GM21825 (cell line): ENCODE results near the gene PLCH2.
"Not testable (repeated sequence)": the region's sequence is repeated elsewhere in the genome, so short reads cannot be mapped to it uniquely, and the experiment has no call there.

Experiments used
- ATAC-seq: cut with Tn5 transposase; IDR thresholded peaks from one replicate; pipeline ENCODE4 v1.9.1; 2021; ENCODE audit warnings: mild to moderate bottlenecking, moderate library complexity; ENCODE audit not compliant: unreplicated experiment

The PLCH2 gene

DNA sequence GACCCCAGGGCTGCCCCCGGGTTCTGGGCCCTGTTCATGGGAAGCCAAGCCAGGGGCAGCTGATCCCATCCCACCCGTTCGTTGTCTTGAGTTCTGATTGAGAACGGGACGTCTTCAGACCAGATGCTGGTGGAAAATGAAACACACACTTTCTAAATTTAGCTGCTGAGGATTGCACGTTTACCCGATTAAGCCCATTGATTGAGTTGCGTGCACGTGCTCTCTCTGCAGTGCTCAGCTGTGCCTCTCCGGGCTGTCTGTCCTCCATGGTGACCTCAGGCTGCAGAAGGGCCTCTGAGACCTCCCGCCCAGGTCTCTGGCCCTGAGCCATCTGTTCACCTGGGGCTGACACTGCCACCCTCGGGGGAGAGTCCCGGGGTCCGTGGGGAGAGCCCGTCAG lies 36.7 kb upstream of the PLCH2 start:
- ATAC-seq = no peak

DNA sequence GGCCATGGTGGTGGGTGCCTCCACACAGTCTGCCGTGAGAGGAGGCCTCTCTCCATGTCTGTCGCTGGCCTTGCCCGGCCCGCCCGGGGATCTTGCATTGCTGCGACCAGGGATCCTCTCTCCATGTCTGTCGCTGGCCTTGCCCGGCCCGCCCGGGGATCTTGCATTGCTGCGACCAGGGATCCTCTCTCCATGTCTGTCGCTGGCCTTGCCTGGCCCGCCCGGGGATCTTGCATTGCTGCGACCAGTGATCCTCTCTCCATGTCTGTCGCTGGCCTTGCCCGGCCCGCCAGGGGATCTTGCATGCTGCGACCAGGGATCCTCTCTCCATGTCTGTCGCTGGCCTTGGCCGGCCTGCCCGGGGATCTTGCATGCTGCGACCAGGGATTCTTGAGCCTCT lies 35.7 kb upstream of the PLCH2 start:
- not testable (repeated sequence) for ATAC-seq

DNA sequence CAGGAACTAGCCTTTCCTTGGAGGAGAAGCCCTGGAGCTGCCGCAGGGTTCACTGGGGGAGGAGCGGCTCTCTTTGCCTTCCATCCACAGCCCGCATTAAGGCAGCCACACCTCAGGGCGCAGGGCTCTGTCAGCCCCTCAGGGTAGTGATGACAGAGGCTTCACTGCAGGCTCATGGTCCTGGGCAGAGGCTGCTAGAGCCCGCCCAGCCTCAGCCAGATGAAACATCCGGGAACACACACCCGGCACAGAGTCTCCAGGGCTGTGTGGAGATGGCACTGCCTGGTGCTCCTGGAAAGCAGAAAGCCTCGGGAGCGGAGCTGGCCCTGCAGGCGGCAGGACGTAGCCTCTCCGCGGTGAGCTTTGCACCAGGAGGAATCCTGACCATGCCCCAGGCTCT lies 34.3 kb upstream of the PLCH2 start:
- no peak for ATAC-seq

DNA sequence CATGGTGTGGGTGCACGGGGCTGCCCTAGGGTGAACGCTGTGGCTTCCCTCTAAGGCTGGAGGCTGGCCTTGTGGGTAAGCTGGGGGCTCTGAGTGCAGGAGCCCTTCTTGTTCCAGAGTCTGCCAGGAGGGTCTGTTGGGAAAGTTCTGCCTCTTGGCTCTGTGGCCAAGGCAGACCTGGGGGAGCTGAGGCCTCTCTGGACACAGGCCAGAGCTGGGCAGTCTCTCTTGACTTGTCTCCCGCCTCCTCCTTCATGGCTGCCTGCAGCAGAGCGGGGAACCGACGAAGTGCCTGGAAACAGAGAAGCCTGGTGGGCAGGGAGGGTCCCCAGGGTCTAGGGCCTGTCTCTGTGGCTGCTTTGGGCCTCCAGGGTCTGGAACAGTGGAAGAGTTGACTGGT lies 33.4 kb upstream of the PLCH2 start:
- no peak for ATAC-seq

DNA sequence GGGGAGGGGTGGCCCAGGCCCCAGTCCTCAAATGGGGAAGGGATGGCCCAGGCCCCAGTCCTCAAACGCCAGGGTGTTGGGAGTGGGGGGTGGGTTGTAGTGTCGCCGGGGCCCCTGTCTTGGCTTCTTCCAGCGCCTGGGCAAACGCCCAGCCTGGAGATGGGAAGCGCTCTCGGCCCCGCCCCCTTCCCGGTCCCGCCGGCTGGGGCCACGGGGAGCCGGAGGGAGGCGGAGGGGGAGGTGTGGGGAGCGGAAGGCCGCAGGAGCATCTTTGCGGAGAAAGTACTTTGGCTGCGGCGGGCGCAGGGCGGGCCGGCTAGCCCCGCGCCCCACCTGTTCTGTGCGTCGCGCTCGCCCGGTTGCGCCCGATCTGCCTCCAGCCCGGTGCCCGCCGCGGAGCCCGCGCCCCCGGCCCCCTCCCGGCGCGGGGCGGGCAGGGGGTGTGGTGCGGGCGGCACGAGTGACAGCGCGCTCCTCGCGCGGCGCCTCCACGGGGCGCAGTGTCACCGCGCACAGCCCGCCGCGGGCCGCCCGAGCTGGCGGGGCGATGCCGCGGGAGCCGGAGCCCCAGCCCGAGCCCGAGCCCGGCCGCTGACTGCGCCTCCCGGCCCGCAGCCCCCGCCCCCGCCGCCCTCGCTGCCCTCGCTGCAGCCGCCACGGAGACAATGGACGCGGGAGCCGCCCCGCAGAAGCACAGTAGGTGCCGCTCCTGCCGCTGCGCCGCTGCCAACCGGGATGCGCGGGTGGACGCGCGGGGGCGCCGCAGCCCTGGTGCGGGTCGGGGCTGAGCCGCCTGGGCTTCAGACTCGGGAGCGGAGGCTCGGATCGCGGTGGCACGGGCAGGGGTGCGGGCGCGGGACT lies 32.6 kb upstream of the PLCH2 start:
- no peak for ATAC-seq

DNA sequence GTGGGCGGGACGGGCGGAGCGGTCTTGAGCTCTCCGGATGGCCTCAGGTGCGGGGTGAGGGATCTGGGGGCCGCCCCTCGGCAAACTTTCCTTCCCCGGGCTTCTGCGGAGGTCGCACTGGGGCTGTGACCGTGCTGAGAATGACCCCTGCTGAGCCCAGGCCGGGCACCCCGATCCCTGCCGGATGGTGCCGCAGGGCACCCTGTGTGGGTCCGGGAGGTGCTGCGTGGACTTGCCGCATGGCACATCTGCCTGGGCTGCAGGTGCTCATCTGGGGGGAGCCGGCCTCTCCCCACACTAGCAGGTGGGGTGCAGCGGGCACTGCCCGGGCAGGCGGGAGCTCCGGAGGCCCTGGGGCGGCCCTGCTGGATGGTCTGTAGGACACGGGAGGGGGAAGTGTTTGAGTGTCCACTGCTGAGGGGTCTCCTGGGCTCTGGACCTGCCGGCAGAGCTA lies 31.9 kb upstream of the PLCH2 start:
- ATAC-seq = no peak

DNA sequence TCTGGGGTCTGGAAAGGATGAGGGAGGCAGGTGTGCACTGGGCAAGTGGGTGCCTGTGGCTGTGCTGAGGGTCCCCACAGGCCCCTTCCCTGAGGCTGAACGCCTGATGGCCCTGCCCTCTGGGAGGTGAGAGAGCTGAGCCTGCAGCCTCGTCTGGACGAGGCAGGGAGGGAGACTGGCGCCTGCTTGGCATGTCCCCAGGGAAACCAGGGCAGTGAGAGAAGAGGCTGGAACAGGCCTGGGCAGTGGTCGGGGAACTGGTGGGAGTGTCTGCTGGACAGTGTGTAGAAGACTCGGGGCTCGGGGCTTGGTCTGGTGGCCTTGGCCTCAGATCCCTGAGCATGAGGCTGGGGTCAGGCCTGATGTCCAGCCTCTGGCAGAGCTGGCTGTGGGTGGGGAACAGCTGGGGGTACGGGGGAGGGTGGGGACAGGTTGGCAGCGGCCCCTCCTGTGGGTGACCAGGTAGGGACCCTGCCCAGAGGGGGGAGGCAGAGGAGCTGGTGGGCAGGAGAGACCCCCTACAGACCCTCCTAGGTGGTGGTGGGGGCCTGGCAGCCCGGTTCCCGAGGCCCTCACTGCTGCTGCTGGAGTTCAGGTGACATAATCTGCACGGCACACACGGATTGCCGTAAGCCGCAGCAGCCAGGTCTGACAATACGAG lies 30.8 kb upstream of the PLCH2 start:
- ATAC-seq = no peak

DNA sequence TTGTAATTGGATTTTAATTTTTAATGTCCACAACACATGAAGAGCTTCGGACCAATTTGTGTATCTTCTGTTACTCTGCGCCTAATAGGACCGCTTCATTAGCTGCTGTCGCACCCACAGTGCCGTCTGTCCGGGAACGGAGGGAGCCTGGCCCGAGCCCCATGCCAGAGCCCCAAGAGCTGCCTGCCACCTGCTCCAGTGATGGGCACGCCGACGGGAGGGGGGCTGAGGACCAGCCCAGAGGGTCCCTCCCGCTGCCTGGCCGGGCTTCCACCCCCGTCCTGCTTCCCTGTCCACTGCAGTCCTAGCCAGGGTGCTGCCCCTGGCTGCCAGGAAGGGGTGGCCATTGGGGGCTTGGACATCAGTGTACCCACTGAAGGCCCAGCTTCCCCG lies 30.3 kb upstream of the PLCH2 start:
- ATAC-seq = no peak

DNA sequence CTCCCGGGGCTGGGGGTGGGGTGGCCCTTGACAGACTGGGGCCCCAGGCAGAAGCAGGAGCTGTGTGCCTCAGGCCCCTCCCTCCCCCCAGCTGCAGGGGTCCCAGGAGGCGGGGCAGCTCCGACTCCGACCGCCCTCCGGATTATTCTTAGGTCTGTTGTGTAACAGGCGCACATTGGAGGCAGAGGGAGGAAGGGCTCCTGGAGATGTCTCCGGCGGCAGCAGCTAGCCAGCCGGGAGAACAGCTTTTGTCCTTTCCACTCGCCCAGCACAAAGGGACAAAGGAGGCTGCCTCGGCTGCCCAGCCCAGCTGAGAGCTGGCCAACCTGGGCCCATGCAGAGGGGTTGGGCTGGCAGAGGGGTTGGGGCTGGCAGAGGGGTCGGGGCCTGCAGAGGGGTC lies 29.7 kb upstream of the PLCH2 start:
- ATAC-seq = no peak

DNA sequence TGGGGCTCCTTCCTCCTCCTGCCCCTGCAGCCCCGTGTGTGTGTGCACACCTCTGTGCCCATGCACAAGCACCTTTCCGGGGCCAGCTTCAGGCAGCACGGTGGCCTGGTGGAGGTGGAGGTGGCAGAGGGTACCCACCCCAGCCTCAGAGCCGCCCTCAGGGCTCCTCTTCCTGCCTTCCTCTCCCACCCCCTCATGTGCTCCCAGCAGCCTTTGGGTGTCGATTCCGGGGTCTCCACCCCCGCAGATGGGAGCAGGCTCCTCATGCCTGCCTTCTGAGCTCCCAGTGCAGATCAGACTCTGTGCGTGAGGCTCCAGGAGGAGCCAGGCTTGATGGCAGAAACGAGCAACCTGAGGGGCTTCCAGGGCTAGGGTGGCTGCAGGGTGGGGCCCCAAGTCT lies 29.2 kb upstream of the PLCH2 start:
- ATAC-seq = no peak

DNA sequence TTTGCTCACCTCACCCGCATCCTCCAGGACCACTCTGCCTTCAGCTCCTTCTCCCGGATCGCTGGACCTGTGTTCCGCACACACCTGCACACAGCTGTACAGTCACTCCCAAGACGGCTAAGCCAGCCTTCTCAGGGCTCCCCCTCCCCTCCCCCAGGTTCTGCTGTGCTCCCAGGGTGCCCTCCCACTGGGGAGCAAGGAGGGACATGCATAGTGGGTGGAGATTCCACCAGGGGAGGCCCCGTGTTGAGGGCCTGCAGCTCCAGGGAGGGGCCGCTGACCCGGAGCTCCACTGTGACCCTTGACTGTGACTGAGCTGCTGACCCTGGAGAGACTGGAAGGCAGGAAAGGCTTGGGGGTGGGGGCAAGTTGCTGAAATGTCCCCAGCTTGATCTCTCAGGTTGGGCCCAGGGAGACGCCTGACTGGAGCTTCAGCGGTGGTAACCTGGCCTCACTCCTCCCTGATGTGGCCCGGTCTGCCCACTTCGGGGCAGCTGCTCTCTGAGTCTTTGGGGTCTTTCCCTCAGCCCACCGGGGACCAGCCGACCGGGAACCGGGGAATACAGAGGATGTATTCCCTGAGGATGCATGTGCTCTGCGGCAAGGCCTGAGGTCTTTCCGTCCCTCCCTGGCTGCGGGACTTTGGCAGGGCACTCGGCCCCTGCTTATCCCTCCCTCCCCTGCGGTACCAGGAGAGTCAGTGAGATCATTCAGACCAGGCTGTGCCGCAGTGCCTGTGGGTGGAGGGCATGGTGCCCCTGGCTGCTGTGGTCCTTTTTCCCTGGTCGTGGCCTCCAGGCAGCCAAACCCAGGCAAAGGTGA lies 28.6 kb upstream of the PLCH2 start:
- no peak for ATAC-seq

DNA sequence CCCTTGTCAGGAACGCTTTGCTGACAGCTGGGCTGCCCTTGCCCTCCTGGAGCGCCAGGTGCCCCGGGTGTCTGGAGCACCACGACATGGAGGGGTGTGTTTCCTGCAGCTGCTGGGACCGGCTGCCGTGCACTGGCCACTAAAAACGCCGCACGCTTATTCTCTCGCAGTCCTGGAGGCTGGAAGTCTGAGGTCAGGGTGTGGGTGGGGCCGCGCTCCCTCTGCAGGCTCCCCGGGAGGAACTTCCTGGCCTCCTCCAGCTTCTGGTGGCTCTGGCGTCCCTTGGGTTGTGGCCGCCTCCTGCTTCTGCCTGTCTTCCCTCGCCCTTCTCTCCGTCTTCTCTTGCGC lies 28.0 kb upstream of the PLCH2 start:
- ATAC-seq = no peak

DNA sequence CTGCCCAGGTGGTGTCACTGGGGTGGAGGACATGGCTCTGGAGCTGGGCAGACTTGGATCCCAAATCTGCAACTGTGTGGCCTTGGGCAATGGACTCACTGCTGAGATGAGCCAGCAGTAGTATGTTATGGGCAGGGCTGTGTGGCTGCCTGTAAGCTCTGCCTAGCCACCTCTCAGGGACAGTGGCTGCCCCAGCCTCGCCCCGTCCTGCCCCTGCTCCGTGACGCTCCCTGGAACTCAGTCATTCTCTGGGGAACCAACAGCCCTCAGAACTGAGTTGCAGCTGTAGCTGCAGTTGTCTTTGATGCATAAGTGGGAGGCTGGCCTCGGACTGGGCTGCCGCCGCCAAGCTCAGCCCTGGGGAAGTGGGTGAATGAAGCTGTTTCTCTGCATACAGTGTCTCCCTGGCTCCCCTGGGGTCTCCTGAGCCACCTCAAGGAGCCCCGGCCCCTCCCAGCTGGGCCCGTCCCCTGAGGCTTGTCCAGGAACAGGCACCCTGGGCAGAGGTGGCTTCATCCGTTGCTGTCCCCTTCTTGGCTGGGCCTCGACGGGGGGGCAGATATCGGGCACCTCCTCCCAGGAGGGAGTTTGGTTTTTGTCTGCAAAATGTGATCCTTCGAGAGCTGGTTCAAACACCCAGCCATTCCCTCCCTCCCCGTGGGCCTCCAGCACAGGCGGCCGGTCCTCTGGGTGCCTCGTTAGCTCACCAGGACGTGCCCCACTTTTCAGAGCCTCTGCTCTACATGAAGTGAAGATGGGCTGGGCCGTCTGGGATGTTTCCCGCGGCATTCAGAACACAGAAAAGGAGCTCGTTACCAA lies 26.2 kb upstream of the PLCH2 start:
- ATAC-seq = no peak

DNA sequence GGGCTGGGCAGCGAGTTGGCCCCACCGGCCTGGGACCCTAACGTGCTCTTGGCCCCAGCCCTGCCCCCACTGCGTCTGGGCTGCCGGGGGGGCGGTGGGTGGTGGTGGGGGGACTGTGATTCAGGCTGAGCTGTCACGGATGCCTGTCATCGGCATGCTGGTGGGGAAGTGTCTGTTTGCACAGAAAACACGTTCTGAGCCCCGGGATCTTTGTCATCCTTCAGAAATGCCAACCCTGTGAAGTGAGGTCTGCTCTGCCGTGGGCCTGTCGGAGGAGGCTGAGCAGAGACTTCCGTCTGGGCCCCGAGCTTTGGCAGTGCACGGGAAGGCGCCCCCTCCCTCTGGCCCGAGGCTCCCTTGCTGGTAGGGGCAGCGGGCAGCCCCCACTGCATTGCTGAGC lies 24.3 kb upstream of the PLCH2 start:
- ATAC-seq = no peak

DNA sequence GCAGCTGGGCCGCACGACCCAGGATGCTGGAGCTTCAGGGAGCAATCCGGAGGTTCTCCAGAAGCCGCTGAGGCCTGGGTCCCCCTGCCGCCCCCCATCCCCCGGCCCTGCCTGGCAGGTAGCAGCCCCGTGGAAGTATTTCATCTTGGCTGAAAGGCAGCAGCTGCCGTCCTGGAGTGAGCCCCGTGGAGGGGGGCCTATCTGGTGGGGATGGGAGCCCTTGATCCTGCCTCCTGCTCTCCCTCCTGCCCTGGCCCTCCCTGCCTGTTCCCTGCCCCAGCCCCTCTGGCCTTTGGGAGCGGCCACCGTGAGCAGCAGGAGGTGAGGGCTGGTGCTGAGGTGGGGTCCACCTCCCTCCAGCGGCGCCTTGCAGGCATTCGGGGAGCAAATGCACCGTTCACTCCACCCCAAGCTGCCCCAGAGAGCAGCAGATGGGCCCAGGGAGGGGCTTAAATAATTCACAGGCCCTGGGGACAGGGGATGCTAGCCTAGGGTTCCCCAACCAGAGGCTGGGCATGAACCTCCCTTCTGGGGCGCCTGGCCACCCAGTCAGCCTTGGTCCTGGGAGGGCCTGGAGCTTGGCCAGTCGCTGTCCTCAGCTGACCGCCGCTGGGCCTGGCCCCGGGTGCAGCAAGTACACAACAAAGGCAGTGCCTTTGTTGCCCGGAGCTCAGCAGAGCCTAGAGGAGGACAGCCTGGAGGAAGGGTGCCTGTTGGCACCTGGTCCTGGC lies 23.7 kb upstream of the PLCH2 start:
- no peak for ATAC-seq

DNA sequence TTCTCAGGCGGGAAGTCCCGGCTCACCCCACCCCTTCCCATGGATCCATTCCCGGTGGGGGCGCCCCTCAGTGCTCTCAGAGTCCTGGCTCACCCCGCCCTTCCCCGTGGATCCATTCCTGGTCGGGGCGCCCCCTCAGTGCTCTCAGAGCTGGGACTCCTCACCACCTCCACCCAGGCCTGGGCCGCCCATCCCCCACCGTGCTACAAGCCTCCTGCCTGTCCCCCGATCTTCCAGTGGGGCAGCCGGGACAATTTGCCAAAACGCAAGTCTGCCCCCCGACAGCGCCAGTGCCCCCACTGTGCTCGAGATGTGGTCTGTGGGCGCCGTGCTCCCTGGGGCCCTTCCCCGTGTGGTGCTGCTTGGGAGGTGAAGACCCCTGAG lies 23.2 kb upstream of the PLCH2 start:
- ATAC-seq = no peak

DNA sequence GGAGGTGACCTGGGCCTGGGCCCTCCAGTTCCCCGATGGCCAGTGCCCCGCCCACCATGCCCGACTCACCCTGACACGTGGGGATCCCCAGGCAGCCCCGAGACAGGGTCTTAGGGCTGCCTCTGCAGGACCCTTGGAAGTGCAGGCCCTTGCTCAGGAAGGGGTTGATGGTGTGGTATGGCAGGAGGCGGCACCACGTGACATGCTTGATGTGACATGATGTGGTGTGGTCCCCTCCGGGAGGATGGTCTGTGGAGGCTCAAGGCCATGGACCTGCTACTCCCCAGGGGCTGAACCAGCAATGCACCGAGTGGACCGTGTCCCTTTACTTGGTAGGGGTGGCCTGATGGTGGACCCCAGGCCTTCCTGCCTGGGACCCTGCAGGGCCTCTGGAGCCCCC lies 21.9 kb upstream of the PLCH2 start:
- no peak for ATAC-seq

DNA sequence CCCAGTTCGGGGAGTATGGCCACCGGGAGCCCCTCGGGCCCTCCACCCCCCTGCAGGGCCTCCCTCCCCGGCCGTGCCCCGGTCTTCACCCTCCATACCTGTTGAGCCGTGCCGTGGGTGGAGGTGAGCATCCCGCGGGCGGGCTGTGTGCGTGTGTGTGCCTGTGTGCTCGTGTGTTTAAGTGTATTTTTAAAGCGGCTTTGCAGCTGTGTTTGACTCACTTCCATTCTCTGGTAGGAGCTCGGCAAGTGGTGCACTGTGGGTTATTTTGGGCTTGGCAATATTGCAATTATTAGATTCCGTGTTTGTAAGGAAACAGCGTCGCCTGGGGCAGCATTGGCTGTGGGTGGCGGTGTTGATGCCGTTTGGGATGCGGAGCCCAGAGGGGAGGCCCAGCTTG lies 20.3 kb upstream of the PLCH2 start:
- no peak for ATAC-seq

DNA sequence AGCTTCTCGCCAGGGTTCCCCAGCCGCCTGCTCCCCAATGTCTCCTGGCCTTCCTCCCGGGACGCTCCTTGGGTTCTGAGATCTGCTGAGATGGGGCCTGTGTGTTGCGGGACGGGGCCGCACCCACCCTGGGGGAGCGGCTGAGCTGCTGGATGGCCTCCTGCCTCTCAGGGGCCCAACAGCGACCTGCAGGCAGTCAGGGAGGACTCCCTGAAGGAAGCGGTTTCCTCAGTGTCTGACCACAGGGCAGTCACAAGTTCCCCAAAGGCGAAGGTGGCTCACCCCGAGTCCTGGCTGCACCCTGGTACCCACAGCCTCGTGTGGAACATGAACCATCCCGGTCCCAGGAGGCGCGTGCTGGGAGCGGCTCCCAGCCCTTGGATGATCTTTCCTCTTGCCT lies 18.6 kb upstream of the PLCH2 start:
- ATAC-seq = no peak

DNA sequence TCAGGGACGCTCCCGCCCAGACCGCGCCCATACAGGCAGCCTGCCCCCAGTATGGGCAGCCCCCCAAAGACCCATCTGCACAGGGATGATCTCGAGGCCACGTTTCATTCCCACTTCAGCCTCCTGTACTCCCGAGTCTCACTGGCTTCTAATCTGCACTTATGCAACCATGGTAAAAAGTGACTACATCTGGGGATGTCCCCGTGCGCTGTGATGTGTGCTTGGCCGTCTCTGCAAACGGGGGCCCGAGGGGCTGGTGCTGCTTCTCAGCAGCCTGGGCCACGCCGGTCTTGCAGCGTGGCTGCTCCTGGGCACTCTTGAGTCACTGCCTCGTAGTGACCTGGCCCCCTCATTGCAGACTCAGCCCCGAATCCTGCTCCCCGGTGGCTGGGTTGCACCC lies 17.4 kb upstream of the PLCH2 start:
- ATAC-seq = no peak
